Measurements from ENCODE around the gene GOPC.

GOPC gene

DNA sequence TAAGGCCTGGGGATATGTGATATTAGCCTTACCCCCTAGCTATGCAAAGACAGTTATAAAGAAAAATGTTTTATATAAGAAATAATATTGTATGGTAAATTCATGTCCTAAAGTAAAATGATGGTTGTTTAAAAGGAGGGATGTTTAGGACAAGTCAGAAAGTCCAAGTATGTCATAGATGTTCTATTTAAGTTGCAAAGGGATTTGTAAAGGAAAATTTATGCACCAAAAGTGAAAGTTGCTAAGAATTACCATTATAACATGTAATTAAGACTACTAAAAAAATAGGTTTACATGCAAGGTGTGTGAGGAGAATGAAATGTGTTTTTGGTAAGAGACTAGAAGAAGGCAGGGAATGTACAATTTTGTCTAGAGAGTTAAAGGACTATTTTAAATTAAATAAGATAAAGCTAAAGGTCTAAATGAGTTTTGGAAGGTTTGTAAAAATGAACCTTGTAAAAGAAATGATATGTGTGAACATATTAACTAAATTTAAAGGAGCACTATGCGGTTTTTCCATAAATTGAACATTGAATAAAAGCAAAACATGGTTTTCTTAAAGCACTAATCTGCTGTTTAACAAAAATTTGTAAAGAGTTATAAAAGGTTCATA, 22.7 kb upstream of the GOPC start:
- ChIA-PET CTCF (interaction anchor here (0.8 kb wide), 1 partner anchor 225 kb away, joined by 3 read pairs; no protein-coding TSS in a partner anchor), POLR2A (no interaction called here)
- no peak for DNase-seq (ENCODE audit: low read depth, low spot score)
- H3K4me3 ChIP-seq (ENCODE audit: low read depth, low read length), result no peak overlapping the region
- TF ChIP-seq, protein P1, sequence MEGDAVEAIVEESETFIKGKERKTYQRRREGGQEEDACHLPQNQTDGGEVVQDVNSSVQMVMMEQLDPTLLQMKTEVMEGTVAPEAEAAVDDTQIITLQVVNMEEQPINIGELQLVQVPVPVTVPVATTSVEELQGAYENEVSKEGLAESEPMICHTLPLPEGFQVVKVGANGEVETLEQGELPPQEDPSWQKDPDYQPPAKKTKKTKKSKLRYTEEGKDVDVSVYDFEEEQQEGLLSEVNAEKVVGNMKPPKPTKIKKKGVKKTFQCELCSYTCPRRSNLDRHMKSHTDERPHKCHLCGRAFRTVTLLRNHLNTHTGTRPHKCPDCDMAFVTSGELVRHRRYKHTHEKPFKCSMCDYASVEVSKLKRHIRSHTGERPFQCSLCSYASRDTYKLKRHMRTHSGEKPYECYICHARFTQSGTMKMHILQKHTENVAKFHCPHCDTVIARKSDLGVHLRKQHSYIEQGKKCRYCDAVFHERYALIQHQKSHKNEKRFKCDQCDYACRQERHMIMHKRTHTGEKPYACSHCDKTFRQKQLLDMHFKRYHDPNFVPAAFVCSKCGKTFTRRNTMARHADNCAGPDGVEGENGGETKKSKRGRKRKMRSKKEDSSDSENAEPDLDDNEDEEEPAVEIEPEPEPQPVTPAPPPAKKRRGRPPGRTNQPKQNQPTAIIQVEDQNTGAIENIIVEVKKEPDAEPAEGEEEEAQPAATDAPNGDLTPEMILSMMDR (IDR thresholded peaks at IDR 0.05; ENCODE audit: insufficient read depth, low read length, missing control alignments), result no peak

DNA sequence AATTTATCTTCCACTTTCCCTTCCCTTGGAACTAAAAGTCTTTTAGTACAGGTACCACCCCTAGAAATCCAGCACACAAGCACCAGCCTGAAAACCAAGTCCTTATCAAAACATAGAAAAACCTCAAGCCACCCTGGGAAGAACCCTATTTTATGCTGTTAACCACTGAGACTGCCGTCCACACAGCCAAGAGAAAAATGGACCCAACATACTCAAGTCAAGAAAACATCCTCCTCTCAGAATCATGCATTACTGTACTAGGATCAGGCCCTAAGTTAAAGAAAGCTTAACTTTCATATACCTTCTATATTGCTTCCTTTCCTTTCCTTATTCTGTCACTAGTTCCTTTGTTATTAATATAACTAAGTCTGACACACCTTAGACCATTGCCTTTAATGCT, 16.9 kb upstream of the GOPC start:
- H3K4me3 ChIP-seq (ENCODE audit: low read depth, low read length), result no peak overlapping the region
- CTCF ChIA-PET, result interaction anchor here (1.7 to 3.1 kb wide), 2 partner anchors 15 to 169 kb away, joined by 5 to 12 read pairs; no protein-coding TSS in a partner anchor
- POLR2A ChIA-PET, result no interaction called here
- DNase-seq (ENCODE audit: low read depth, low spot score), result no peak
- TF ChIP-seq, protein P1 (IDR thresholded peaks at IDR 0.05; ENCODE audit: insufficient read depth, low read length, missing control alignments), result no peak

DNA sequence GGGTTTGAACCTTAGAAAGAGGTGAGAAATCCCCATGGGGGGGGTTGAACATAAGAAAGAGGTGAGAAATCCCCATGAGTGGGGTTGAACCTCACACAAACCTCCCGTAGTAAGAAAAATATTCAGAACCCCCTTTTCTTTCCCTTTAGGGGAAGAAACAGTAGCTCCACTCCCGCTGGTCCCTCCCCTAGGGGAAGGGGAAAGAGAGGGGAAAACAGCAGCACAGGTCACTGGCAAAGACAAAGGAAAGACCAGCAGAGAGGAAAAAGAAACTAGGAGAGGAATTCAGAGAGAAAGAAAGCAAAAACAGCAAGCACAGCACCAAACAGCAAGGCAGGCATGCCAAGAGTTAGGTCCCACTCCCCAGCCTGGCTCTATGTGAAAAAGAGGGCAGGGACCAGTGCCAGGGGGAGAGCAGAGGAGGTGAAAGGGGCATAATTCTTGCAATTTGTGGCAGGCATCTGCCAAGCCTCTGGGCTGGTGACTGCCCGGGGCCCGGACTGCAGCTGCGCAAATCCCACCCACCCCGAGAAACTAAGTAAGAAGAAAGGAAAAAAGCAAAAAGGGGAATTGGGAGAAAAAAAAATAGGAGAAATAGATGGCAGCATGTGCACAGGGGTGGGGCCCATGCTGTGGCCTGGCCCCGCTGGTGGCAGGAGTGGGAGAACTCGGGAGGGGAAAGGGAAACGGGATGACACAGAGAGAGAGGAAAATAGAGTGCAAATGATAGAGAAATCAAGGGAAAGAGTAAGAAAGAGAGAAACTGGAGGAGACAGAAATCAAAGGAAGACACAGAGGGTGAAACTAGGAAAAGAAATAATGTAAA, 15.1 kb upstream of the GOPC start:
- no peak for DNase-seq (ENCODE audit: low read depth, low spot score)
- ChIA-PET POLR2A (no interaction called here), CTCF (interaction anchor here (3.1 kb wide), 1 partner anchor 13 kb away, joined by 12 read pairs; no protein-coding TSS in a partner anchor)
- H3K4me3 ChIP-seq (ENCODE audit: low read depth, low read length), result no peak overlapping the region
- TF ChIP-seq, protein P1 (IDR thresholded peaks at IDR 0.05; ENCODE audit: insufficient read depth, low read length, missing control alignments), result no peak

DNA sequence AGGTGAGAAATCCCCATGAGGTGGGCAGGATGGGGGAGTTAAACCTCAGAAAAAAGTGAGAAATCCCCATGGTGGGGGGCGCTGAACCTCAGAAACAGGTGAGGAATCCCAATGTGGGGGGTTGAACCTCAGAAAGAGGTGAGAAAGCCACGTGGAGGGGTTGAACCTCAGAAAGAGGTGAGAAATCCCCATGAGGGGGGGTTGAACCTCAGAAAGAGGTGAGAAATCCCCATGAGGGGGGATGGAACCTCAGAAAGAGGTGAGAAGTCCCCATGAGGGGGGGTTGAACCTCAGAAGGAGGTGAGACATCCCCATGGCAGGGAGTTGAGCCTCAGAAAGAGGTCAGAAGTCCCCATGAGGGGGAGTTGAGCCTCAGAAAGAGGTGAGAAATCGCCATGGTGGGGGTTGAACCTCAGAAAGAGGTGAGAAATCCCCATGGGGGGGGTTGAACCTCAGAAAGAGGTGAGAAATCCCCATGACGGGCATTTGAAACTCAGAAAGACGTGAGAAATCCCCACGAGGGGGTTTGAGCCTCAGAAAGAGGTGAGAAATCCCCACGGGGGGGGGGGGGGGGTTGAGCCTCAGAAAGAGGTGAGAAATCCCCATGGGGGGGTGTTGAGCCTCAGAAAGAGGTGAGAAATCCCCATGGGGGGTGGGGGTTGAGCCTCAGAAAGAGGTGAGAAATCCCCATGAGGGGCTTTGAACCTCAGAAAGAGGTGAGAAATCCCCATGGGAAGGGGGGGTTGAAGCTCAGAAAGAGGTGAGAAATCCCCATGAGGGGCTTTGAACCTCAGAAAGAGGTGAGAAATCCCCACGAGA, 14.3 kb upstream of the GOPC start:
- TF ChIP-seq, protein P1 (IDR thresholded peaks at IDR 0.05; ENCODE audit: insufficient read depth, low read length, missing control alignments), result no peak
- no peak for DNase-seq (ENCODE audit: low read depth, low spot score)
- POLR2A ChIA-PET, result no interaction called here
- H3K4me3 ChIP-seq (ENCODE audit: low read depth, low read length), result no peak overlapping the region
- CTCF ChIA-PET, result no interaction called here

DNA sequence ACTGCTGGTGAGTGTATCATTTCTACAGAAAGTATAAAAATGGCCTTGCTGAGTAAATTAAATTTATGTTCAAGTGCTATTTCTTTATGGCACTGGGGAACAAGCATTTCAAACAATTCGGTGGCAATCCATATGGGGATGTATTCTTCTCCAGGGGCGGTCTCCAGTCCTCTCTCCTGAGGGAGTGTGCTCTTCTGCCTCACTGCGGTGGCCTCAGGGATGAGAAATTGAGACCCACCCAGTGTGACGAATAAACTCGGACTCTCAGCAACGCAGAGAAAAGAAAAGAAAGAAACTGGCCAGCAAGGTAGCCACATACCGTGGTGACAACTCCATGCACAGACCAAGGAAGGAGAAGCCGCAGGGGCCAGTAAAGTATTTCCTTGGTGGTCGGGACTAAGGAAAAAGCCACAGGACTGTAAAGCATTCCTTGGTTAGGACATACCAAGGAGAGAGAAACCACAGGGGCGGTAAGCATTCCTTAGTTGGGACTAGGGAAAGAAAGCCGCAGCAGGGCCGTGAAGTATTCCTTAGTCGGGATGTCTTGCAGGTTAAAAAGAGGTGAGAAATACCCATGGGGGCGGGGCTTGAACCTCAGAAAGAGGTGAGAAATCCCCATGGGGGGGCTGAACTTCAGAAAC, 13.6 kb upstream of the GOPC start:
- no peak overlapping the region for H3K4me3 ChIP-seq (ENCODE audit: low read depth, low read length)
- POLR2A ChIA-PET, result no interaction called here
- peak; percentile 24 for DNase-seq (ENCODE audit: low read depth, low spot score)
- CTCF ChIA-PET, result interaction anchor here (0.9 kb wide), 1 partner anchor 11 kb away, joined by 5 read pairs; no protein-coding TSS in a partner anchor
- TF ChIP-seq, protein P1 (IDR thresholded peaks at IDR 0.05; ENCODE audit: insufficient read depth, low read length, missing control alignments), result no peak

Measured in AG04449 (cell line).